ENCODE results near the gene ATP6V0E2. TPM values are rescaled to one million over a fixed set of nuclear protein-coding genes. Genes with fewer than 3 reads are reported as not detected.

Gene ATP6V0E2
- total and polyA plus RNA-seq, 5 donors from 2014 or later: 45.9 to 183 (median 162) TPM

DNA sequence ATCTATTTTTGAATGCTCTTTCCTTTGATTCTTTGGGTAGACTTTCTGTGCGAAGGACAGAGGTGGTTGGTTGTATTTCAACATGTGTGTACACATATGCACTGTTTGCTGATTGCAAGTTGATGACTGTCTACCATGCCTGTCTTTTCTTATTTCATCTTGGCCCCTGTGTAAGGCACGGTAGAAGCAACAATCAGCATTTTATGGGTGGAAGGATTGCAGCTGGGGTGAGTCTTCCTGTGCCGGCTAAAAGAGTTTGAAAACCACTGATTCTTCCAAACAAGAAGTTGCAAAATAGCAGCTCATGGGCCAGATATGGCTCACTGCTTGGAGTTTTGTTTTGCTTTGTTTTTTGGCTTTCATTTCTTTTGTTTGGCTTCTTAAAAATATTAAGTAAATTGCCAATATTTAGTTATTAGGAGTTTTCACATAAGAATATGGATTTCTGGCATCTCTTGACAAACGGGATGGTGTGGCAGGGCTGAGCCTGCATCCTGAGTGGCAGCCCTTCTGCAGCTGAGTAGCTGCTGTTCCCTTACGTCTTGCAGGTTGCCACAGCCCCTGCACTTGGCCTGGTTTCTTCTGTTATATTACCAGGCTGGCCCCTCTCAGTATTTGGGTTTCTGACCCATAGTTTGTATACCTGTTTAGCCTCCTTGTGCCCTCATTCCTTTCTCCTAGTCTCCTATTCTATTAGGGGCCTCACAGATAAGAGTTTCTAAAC lies 28.4 kb upstream of the ATP6V0E2 start:
- H3K27me3 Mint-ChIP-seq: no peaks in the 10 kb centered on the region
- peaks cover 0 to 38% (median 16%) of the 10 kb centered on the region in 4 donors for H3K4me1 Mint-ChIP-seq
- Histone ChIP-seq H3K4me3 (ENCODE audit: low read depth, low read length) (no peak overlapping the region), H3K36me3 (ENCODE audit: control insufficient read depth, insufficient read depth, low read length) (peaks cover 42% of the 10 kb centered on the region), H3K27me3 (ENCODE audit: control insufficient read depth, insufficient read depth, low read length) (no peaks in the 10 kb centered on the region), H3K9me3 (ENCODE audit: control insufficient read depth in 2 of 2, low read length in 2 of 2) (no peaks in the 10 kb centered on the region), H3K4me1 (ENCODE audit: control insufficient read depth, insufficient read depth, low read length, poor library complexity, severe bottlenecking) (no peaks in the 10 kb centered on the region), H3K27ac (ENCODE audit: insufficient read depth, low read length, poor library complexity, severe bottlenecking) (no peak overlapping the region)
- H3K27ac Mint-ChIP-seq: no peak overlapping the region
- H3K9me3 Mint-ChIP-seq: no peaks in the 10 kb centered on the region
- no peak for ATAC-seq (ENCODE audit: low read depth in 2 of 2)
- H3K36me3 Mint-ChIP-seq: peaks cover 18% of the 10 kb centered on the region
- H3K4me3 Mint-ChIP-seq: no peak overlapping the region
- no peak for DNase-seq

DNA sequence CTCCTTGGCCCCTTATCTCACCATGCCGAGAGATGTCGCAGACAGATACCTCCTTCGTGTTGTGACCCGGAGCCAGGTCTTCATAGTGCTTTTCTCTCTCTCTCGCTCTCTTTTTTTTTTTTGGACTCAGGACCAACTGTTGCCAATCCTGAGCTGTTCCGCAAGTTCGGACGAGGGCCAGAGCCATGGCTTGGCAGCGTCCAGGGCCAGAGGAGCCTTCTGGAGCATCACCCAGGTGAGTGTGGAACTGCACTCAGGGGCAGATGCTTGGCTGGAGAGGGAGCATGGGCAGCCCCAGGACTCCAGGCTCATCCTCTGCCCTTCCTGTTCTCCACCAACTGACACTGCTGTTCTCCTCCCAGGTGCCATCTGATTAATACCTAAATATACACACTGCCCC lies 27.7 kb upstream of the ATP6V0E2 start:
- no peaks in the 10 kb centered on the region for H3K27me3 ChIP-seq (ENCODE audit: control insufficient read depth, insufficient read depth, low read length)
- no peak for DNase-seq
- no peak overlapping the region for H3K27ac Mint-ChIP-seq
- peaks cover 24% of the 10 kb centered on the region for H3K36me3 Mint-ChIP-seq
- no peaks in the 10 kb centered on the region for H3K9me3 ChIP-seq (ENCODE audit: control insufficient read depth in 2 of 2, low read length in 2 of 2)
- H3K9me3 Mint-ChIP-seq: no peaks in the 10 kb centered on the region
- no peak overlapping the region for H3K27ac ChIP-seq (ENCODE audit: insufficient read depth, low read length, poor library complexity, severe bottlenecking)
- H3K4me3 ChIP-seq (ENCODE audit: low read depth, low read length): no peak overlapping the region
- peaks cover 0 to 32% (median 13%) of the 10 kb centered on the region in 4 donors for H3K4me1 Mint-ChIP-seq
- H3K27me3 Mint-ChIP-seq: no peaks in the 10 kb centered on the region
- no peak overlapping the region for H3K4me3 Mint-ChIP-seq
- ATAC-seq (ENCODE audit: low read depth in 2 of 2): no peak
- H3K4me1 ChIP-seq (ENCODE audit: control insufficient read depth, insufficient read depth, low read length, poor library complexity, severe bottlenecking): no peaks in the 10 kb centered on the region
- H3K36me3 ChIP-seq (ENCODE audit: control insufficient read depth, insufficient read depth, low read length): peaks cover 42% of the 10 kb centered on the region

DNA sequence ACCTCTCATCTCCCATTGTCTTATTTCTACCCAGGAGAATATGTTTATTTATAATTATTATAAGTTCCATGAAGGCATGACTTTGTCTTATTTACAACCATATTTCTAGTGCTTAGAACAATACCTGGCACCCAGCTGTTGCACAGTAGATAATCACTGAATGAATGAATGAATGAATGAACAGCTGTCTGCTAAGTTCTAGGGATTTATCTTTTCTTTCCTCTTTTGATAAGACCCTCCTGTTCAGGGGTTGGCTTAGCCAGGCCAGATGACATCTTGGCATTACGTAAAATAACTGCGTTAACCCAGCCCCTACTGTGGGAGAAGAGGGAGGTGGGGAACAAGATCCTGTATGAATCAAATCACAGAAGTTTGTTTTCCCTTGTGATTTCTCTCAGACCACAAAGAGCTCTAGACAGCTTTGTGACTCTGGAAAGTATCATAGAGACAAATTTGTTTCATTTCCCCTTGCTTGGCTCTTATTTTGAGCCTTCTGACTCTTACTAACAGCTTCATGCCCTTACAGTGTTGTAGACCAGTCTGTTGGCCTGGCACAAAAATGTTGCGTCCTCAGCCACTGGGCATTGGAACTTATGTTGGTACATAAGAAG lies 27.2 kb upstream of the ATP6V0E2 start:
- Histone ChIP-seq H3K9me3 (ENCODE audit: control insufficient read depth in 2 of 2, low read length in 2 of 2) (no peaks in the 10 kb centered on the region), H3K36me3 (ENCODE audit: control insufficient read depth, insufficient read depth, low read length) (peaks cover 42% of the 10 kb centered on the region), H3K4me1 (ENCODE audit: control insufficient read depth, insufficient read depth, low read length, poor library complexity, severe bottlenecking) (no peaks in the 10 kb centered on the region), H3K4me3 (ENCODE audit: low read depth, low read length) (no peak overlapping the region), H3K27me3 (ENCODE audit: control insufficient read depth, insufficient read depth, low read length) (no peaks in the 10 kb centered on the region), H3K27ac (ENCODE audit: insufficient read depth, low read length, poor library complexity, severe bottlenecking) (no peak overlapping the region)
- Mint-ChIP-seq H3K27me3 (no peaks in the 10 kb centered on the region), H3K4me1 (peaks cover 0 to 27% (median 8%) of the 10 kb centered on the region in 4 donors), H3K36me3 (peaks cover 24% of the 10 kb centered on the region), H3K9me3 (no peaks in the 10 kb centered on the region), H3K4me3 (no peak overlapping the region), H3K27ac (no peak overlapping the region)
- no peak for DNase-seq
- ATAC-seq (ENCODE audit: low read depth in 2 of 2): no peak

DNA sequence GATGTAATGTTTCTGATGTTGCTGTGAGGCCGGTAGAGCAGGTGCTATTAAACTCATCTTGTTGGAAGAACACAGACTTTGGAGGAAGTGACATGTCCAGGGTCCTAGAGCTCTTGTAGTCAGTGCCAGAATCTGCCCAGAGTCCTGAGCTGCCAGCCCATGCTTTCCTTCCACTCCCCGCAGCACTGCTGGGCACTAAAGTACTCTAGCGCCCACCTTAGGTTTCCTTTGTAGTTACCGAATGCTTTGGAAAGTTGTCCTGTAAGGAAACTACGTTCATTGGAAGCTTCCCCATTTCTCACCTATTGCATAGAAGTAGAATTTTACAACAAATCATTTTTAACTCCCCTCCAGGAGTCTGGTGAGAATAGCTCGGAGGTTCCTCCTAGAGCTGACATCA lies 24.6 kb upstream of the ATP6V0E2 start:
- Mint-ChIP-seq H3K9me3 (no peaks in the 10 kb centered on the region), H3K27ac (no peak overlapping the region), H3K36me3 (peaks cover 32% of the 10 kb centered on the region), H3K27me3 (no peaks in the 10 kb centered on the region), H3K4me1 (peaks cover 0 to 14% (median 4%) of the 10 kb centered on the region in 4 donors), H3K4me3 (no peak overlapping the region)
- Histone ChIP-seq H3K4me3 (ENCODE audit: low read depth, low read length) (no peak overlapping the region), H3K27me3 (ENCODE audit: control insufficient read depth, insufficient read depth, low read length) (no peaks in the 10 kb centered on the region), H3K27ac (ENCODE audit: insufficient read depth, low read length, poor library complexity, severe bottlenecking) (no peak overlapping the region), H3K9me3 (ENCODE audit: control insufficient read depth in 2 of 2, low read length in 2 of 2) (no peaks in the 10 kb centered on the region), H3K4me1 (ENCODE audit: control insufficient read depth, insufficient read depth, low read length, poor library complexity, severe bottlenecking) (no peaks in the 10 kb centered on the region), H3K36me3 (ENCODE audit: control insufficient read depth, insufficient read depth, low read length) (peaks cover 50% of the 10 kb centered on the region)
- ATAC-seq (ENCODE audit: low read depth in 2 of 2) (no peak), DNase-seq (no peak)

DNA sequence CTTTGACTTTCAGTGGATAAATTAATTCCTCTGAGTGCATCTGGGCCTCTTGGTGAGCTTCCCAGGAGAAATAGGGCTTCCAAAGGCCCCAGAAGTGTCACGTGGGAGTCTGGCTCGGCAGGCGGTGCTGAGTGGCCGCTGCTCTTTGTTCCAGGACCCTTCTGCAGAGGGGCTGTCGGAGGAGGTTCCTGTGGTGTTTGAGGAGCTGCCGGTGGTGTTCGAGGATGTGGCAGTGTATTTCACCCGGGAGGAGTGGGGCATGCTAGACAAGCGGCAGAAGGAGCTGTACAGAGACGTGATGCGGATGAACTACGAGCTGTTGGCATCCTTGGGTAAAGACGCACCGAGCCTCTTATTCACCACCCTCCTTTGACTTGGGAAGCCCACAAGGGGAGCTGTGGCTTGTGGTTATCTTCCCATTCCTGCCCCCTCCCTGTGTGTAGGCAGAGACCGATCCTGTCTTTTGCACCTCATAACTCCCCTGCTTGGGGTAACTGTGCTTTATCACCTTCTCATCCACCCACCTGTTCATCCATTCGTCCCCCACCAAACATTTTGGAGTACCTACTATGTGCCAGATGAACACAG lies 23.7 kb upstream of the ATP6V0E2 start:
- Mint-ChIP-seq H3K27ac (peak overlapping the region in 1 of 3 donors; percentile 90), H3K27me3 (no peaks in the 10 kb centered on the region), H3K4me3 (no peak overlapping the region), H3K9me3 (no peaks in the 10 kb centered on the region), H3K4me1 (peaks cover 0 to 22% (median 10%) of the 10 kb centered on the region in 4 donors), H3K36me3 (peaks cover 32% of the 10 kb centered on the region)
- Histone ChIP-seq H3K27me3 (ENCODE audit: control insufficient read depth, insufficient read depth, low read length) (no peaks in the 10 kb centered on the region), H3K27ac (ENCODE audit: insufficient read depth, low read length, poor library complexity, severe bottlenecking) (no peak overlapping the region), H3K4me3 (ENCODE audit: low read depth, low read length) (no peak overlapping the region), H3K36me3 (ENCODE audit: control insufficient read depth, insufficient read depth, low read length) (peaks cover 44% of the 10 kb centered on the region), H3K9me3 (ENCODE audit: control insufficient read depth in 2 of 2, low read length in 2 of 2) (no peaks in the 10 kb centered on the region), H3K4me1 (ENCODE audit: control insufficient read depth, insufficient read depth, low read length, poor library complexity, severe bottlenecking) (peaks cover 8% of the 10 kb centered on the region)
- ATAC-seq (ENCODE audit: low read depth in 2 of 2) (no peak), DNase-seq (no peak)

DNA sequence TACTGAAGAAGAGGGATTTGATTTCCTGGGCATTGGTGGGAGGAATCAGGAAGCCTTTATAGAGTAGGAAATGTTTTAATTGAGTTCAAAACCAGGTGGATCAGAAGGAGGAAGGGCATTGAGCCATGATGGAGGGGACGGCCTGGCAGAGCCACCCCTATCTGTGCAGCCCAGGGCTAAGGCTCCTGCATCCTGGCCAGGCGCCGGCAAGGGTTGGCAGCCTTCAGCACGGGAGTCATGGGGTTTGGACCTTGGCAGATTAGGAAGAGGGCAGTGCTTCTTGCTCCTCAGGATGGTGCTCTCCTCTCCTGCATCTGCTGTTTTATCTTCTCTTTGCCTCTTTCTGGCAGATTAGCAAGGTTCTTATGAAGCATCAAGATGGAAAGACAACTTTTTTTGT lies 23.1 kb upstream of the ATP6V0E2 start:
- Mint-ChIP-seq H3K4me3 (no peak overlapping the region), H3K36me3 (peaks cover 29% of the 10 kb centered on the region), H3K9me3 (no peaks in the 10 kb centered on the region), H3K4me1 (peaks cover 0 to 26% (median 11%) of the 10 kb centered on the region in 4 donors), H3K27ac (no peak overlapping the region), H3K27me3 (no peaks in the 10 kb centered on the region)
- Histone ChIP-seq H3K9me3 (ENCODE audit: control insufficient read depth in 2 of 2, low read length in 2 of 2) (no peaks in the 10 kb centered on the region), H3K4me1 (ENCODE audit: control insufficient read depth, insufficient read depth, low read length, poor library complexity, severe bottlenecking) (peaks cover 14% of the 10 kb centered on the region), H3K4me3 (ENCODE audit: low read depth, low read length) (no peak overlapping the region), H3K27ac (ENCODE audit: insufficient read depth, low read length, poor library complexity, severe bottlenecking) (no peak overlapping the region), H3K36me3 (ENCODE audit: control insufficient read depth, insufficient read depth, low read length) (peaks cover 40% of the 10 kb centered on the region), H3K27me3 (ENCODE audit: control insufficient read depth, insufficient read depth, low read length) (no peaks in the 10 kb centered on the region)
- DNase-seq: no peak
- no peak for ATAC-seq (ENCODE audit: low read depth in 2 of 2)

DNA sequence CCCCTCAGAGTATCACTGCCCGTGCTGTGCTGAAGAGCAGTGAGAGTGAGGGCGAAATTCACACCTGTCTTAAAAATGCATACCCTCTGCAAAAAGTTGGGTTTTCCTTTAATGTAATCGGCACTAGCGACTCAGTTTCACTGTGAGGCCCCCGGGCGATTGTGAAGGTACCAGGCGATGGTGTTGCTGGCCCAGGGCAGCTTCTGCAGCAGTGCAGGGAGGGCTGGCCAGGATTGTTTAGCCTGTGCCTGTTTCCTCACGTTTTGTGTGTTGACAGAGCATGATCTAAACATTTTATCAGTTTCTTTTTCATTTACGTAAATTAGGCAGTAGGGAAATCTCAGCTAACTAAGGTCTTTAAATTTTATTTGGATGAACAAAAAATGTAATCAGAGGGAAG lies 22.3 kb upstream of the ATP6V0E2 start:
- no peaks in the 10 kb centered on the region for H3K27me3 Mint-ChIP-seq
- DNase-seq (no peak), ATAC-seq (ENCODE audit: low read depth in 2 of 2) (no peak)
- Histone ChIP-seq H3K27ac (ENCODE audit: insufficient read depth, low read length, poor library complexity, severe bottlenecking) (no peak overlapping the region), H3K4me3 (ENCODE audit: low read depth, low read length) (no peak overlapping the region), H3K4me1 (ENCODE audit: control insufficient read depth, insufficient read depth, low read length, poor library complexity, severe bottlenecking) (peaks cover 22% of the 10 kb centered on the region), H3K27me3 (ENCODE audit: control insufficient read depth, insufficient read depth, low read length) (no peaks in the 10 kb centered on the region), H3K36me3 (ENCODE audit: control insufficient read depth, insufficient read depth, low read length) (peaks cover 33% of the 10 kb centered on the region), H3K9me3 (ENCODE audit: control insufficient read depth in 2 of 2, low read length in 2 of 2) (no peaks in the 10 kb centered on the region)
- no peak overlapping the region for H3K27ac Mint-ChIP-seq
- no peak overlapping the region for H3K4me3 Mint-ChIP-seq
- H3K9me3 Mint-ChIP-seq: no peaks in the 10 kb centered on the region
- H3K4me1 Mint-ChIP-seq: peaks cover 2 to 33% (median 14%) of the 10 kb centered on the region in 4 donors
- H3K36me3 Mint-ChIP-seq: peaks cover 27% of the 10 kb centered on the region
